ENCODE results near the gene ADARB2.
"Not testable (repeated sequence)": the region's sequence is repeated elsewhere in the genome, so short reads cannot be mapped to it uniquely, and the experiment has no call there.

Gene ADARB2

GRCh38 chr10:1344846-1345245 is 392.5 kb downstream of the ADARB2 start:
- no peak for DNase-seq (ENCODE audit: low read depth)

DNA sequence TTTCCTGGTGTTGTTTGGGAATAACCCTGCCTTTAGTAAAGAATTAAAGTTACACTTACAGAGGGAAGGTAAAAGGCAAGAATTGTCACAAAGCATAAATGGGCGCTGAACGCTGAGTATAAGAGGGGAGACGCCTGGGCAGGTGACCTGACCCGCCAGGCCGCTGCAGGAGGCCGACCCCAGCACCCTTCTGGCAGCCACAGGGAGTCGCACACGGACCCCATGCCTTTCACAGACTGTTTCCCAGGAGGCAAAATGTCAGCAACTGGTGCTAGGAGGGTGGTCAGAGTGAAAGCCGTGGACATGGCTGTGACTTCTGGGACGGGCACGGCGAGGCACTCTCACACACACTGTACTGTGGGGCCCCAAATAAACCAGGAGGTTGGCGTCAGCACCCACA is 392.9 kb downstream of the ADARB2 start:
- DNase-seq (ENCODE audit: low read depth): no peak

- DNase-seq (ENCODE audit: low read depth): no peak
These were observed 394.1 kb downstream of the ADARB2 start for GRCh38 chr10:1343176-1343575.

- DNase-seq (ENCODE audit: low read depth): not testable (repeated sequence)
These were observed 396.3 kb downstream of the ADARB2 start for GRCh38 chr10:1341052-1341451.

GRCh38 chr10:1339396-1339795 is 397.9 kb downstream of the ADARB2 start:
- DNase-seq (ENCODE audit: low read depth): no peak

- no peak for DNase-seq (ENCODE audit: low read depth)
These were observed 401.7 kb downstream of the ADARB2 start for GRCh38 chr10:1335642-1336041.

DNA sequence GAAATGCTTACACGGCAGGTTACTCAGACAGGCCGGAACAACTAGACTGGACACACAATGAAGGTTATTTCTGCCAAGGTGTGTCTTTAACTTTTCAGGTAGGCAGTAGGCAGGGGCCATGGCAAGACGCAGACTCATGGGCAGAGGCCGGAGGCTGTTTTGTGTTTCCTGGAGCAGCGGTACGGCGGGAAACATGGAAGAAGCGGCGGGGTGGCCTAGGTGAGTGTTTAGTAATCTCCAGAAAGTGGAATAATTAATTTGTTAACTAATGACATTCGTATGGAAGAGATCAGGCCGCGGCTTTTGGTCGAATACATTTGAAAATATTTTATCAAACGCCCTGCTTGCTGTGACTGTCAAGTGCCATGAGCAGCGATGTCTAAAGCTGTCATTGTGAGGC is 403.3 kb downstream of the ADARB2 start:
- DNase-seq (ENCODE audit: low read depth): no peak

DNA sequence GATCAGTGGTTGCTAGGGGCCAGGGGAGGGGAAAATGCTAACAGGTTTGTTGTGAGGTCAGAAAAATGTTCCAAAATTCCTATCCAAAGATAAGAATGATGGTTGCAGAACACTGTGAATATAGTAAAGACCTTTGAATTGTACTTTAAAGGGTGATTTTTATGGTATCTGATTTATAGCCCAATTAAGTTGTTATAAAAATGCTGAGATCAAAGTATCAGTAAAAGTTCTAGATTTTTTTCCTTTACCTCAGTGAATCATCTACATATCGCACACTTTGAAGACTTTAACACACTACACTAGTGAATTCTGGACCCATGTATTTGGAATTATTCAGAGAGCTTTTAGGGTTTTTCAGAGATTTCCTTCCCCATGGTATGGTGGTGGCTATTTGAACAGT is 405.8 kb downstream of the ADARB2 start:
- DNase-seq (ENCODE audit: low read depth): no peak

DNA sequence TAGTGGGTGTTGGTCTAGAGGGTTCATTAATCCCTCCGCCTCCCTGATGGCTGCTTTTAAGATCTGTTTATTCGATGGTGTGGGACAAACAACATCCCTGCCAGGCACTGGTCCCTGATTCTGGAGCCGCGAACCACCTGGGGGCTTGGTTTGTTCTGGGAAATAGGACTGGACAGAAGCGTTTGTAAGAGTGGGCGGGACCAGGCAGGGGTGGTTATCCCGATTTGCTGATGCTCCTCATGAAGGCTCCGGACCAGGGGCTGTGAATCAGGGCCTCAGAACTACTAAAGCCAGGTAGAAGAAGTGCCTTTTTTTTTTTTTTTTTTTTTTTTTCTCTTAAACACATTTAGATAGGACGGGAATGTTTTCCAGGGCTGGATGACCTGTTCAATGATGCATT is 407.7 kb downstream of the ADARB2 start:
- no peak for DNase-seq (ENCODE audit: low read depth)

DNA sequence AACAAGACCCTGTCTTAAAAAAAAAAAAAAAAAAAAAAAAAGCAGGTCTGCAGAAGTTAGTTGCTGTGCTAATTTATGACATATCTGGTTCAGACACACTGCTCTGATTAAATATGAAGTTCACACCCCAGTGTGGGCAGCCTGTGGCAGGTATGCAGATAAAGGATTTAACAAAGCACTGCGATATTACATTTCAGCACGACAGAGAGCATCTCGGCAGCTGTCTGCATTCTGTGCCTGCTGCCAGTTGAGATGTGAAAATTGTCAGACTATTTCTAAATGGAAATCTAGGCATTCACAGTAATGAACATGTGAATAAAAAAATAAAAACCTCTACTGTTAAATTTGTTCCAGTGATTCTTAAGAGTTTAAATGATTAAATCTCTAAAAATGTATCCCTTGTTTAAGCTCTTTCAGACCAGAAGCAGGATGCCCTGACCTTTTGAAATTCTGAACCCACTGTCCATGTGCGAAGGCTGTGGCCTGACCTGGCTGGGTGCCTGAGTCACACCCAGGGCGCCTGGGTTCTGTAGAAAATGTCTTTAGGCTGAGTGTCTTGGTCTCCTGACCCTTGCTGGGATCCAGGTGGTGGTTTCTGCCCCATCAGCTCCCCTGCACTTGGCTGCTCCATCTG is 408.2 kb downstream of the ADARB2 start:
- DNase-seq (ENCODE audit: low read depth): no peak

GRCh38 chr10:1328161-1328823 is 409.0 kb downstream of the ADARB2 start:
- DNase-seq (ENCODE audit: low read depth): no peak

GRCh38 chr10:1327759-1328158 is 409.6 kb downstream of the ADARB2 start:
- no peak for DNase-seq (ENCODE audit: low read depth)

GRCh38 chr10:1326514-1326913 is 410.8 kb downstream of the ADARB2 start:
- not testable (repeated sequence) for DNase-seq (ENCODE audit: low read depth)

DNA sequence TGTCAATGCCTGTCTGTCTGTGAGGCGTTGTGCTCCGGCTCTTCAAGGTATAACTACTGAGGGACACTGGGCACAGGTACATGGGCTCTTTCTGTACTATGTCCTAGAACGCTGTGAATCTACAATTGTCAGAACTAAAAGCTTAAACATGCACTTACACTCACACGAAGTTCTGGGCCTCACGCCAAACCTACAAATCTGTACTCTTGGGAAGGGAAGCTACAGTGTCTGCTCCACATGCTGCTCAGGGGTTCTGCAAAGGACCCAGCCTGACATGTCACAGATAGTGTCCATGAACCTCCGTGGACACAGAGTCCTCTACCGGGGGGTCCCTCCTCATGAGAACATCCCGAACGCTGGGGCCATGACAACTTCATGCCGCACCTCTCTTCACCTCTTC is 412.4 kb downstream of the ADARB2 start:
- DNase-seq (ENCODE audit: low read depth): no peak

DNA sequence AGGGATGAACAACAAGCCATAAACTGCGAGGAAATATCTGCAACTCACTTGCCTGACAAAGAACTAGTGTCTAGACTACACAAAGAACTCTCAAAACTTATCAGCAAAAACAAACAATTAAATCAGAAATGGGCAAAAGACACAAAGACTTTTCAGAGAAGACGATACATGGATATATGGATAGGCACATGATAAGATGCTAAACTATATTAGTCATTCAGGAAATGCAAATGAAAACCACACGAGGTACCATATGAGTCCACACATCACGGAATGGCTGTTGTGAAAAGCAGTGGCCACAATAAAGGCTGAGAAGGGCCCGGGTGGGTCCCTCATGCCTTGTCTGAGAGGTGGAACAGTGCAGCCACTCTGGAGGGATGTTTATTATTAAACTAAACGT is 413.4 kb downstream of the ADARB2 start:
- no peak for DNase-seq (ENCODE audit: low read depth)

GRCh38 chr10:1320739-1321320 is 416.5 kb downstream of the ADARB2 start:
- DNase-seq (ENCODE audit: low read depth): no peak

- no peak for DNase-seq (ENCODE audit: low read depth)
These were observed 420.5 kb downstream of the ADARB2 start for GRCh38 chr10:1316809-1317143.

DNA sequence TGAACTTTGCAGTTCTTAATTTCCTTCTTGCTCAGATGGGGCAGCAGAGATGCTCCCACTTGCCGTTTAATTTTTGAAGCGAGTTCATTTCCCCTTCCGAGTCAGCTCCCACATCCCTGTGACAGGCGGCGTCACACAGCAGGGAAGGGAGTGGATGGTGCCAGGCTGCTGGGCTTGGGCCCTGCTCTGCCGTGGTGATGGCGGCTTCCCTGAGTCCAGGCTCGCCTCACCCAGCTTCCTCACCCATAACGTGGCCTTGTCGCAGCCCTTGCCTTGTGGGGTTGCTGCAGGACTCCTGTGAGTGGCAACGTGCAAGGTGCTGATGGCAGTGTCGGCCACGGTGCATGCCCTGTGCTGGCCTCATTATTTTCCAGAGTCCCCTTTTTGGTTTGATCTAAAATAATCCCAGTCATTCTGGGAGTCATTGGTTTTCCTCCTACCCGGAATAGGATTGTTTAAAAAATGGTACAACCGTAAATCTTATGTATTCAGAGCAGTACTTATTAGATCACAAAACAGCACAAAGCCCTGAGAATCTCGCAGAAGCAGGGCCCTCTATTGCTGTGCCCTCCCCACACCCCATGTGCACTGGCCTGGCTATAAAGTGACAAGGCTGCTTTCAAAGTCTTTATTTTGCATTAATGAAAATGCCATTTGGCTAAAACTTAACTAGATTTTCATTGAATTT is 421.1 kb downstream of the ADARB2 start:
- no peak for DNase-seq (ENCODE audit: low read depth)

DNA sequence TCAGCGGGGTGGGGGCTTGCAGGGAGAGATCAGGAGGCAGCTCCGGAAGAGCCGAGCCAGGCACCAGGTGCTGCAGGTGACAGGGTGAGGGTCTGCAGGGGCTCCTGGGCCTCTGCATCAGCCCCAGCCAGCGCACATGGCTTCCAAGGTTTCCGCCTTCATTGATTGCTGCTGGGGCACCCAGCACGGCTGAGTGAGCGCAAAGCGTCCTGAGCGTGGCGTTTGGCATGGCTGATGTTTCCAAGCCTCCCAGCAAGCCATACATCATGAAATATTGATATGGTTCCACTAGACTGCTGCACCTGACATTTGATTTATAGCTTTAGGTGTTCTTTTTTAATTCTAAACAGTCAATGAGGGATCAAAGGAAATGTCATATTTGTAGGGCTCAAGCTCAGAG is 422.1 kb downstream of the ADARB2 start:
- DNase-seq (ENCODE audit: low read depth): no peak

DNA sequence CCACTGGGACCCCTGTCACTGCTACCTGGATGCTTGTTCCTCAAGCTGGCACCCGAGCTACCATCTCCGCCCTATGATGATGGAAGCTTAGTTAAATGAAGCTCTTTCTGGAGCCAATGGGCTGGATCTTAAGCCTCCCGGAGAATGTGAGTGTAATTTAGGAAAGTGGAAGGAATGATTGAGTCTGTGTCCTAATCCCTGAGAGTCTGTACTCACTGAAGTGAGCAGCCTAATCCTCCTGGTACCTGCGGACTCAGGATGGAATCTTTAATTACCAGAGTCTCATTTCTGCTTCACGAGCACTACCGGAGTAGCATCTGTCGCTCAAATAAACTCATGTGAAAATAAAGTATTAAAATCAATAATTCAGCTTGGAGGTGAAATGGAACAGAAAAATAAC is 425.6 kb downstream of the ADARB2 start:
- no peak for DNase-seq (ENCODE audit: low read depth)

GRCh38 chr10:1310271-1310789 is 427.0 kb downstream of the ADARB2 start:
- no peak for DNase-seq (ENCODE audit: low read depth)

DNA sequence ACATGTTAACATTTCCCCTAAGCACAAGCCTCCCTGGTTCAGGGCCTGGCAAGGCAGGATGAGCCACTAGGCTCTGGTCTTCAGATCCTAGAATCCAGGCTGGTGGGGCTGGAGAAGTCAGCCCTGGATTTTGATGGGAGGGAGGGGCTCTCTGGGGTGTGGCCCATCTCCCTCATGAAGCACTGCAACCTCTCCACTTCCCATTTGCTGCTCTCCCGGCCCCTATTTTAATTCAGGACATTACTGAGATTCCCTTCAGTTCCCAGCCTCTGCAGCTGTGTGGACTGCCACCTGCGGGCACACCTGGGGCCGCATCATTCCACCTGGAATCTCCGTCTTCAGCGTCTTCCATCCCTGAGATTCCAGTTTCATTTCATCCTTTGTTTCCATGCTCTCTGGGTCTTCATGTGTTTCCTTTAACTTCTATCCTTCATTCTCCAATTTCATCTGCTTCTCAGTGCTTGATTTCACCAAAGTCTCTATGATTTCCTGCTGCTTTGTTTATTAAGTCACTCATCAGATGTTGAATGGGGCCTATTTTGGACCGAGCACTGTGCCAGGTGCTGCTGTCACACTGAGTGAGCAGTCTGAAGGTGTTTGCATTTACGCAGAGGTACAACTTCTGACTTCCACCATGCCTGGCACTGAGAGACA is 427.6 kb downstream of the ADARB2 start:
- no peak for DNase-seq (ENCODE audit: low read depth)

Measured in stimulated activated CD8-positive, alpha-beta memory T cell treated with anti-CD3 and anti-CD28 coated beads, Interleukin-7, amount 100 ng/mL, for 24 hours (primary cell).